Measurements from ENCODE around the gene SAMM50. TPM values are rescaled to one million over a fixed set of nuclear protein-coding genes. Genes with fewer than 3 reads are reported as not detected.

Gene SAMM50
- total RNA-seq, 1 experiment from 2014 or later = 55.3 TPM

DNA sequence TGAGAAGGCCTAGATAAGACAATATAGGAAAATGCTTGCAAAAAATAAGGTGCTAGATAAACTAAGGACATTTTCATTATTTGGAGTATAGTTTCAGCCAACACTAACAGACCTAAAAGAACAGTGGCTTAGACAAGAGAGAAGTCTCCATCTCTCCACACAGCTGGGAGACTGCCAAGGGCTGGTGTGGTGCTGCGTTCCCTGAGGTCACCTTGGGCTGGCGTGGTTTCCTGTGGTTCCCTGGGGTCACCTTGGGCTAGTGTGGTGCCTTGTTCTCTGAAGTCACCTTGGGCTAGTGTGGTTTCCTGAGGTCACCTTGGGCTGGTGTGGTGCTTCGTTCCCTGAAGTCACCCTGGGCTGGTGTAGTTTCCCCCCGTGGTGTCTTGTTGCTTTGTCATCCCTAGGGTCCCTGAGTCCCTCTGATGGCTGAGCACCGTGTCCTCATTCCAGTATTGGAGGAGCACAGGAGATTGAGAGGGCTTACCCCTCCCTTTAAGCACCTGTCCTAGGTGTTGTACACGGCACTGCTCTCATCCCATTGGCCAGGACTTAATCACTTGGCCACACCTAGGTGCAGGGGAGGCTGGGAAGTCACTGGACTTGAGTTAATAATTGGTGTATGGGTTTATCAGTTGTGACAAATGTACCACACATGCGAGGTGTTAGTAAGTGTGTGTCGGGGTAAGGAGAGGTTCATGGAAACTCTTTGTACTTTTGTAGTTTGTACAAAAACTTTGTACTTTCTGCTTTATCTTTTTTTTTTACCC is 14.9 kb downstream of the SAMM50 start:
- DNase-seq = no peak
- CTCF ChIA-PET = no interaction called here
- H3K36me3 Mint-ChIP-seq (ENCODE audit: insufficient read depth, unreplicated experiment) = peaks cover 19% of the 10 kb centered on the region
- no peak overlapping the region for H3K4me3 Mint-ChIP-seq (ENCODE audit: low read depth, unreplicated experiment)
- H3K27me3 Mint-ChIP-seq (ENCODE audit: unreplicated experiment) = no peaks in the 10 kb centered on the region
- TF ChIP-seq, protein P1, sequence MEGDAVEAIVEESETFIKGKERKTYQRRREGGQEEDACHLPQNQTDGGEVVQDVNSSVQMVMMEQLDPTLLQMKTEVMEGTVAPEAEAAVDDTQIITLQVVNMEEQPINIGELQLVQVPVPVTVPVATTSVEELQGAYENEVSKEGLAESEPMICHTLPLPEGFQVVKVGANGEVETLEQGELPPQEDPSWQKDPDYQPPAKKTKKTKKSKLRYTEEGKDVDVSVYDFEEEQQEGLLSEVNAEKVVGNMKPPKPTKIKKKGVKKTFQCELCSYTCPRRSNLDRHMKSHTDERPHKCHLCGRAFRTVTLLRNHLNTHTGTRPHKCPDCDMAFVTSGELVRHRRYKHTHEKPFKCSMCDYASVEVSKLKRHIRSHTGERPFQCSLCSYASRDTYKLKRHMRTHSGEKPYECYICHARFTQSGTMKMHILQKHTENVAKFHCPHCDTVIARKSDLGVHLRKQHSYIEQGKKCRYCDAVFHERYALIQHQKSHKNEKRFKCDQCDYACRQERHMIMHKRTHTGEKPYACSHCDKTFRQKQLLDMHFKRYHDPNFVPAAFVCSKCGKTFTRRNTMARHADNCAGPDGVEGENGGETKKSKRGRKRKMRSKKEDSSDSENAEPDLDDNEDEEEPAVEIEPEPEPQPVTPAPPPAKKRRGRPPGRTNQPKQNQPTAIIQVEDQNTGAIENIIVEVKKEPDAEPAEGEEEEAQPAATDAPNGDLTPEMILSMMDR (IDR thresholded peaks at IDR 0.05; ENCODE audit: unreplicated experiment) = no peak
- intact Hi-C loops (cut with micrococcal nuclease; ENCODE audit: unreplicated experiment) = no loop called here
- H3K9me3 Mint-ChIP-seq (ENCODE audit: low read depth, unreplicated experiment) = no peaks in the 10 kb centered on the region
- no peak overlapping the region for H3K27ac Mint-ChIP-seq (ENCODE audit: unreplicated experiment)
- BruUV-seq (replicated peaks) = no TSS peak
- no peaks in the 10 kb centered on the region for H3K4me1 Mint-ChIP-seq (ENCODE audit: low read depth, unreplicated experiment)

DNA sequence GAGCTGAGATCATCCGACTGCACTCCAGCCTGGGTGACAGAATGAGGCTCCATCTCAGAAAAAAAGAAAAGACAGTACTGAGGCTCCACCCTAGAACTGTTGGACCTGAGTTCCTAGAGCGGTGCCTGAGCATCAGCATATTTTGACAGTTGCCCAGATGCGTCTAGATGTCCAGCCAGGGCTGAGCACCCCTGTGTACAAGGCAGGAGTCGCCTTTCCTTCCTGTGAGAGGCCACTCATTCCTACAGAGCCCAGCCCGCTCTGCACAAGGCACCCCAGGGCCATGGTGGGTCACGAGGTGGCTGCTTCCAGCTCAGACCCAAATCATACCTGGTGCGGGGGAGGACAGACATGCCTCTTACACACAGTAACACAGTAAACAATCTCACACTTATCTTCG is 15.9 kb downstream of the SAMM50 start:
- Mint-ChIP-seq H3K4me1 (ENCODE audit: low read depth, unreplicated experiment) (no peaks in the 10 kb centered on the region), H3K9me3 (ENCODE audit: low read depth, unreplicated experiment) (no peaks in the 10 kb centered on the region), H3K27ac (ENCODE audit: unreplicated experiment) (no peak overlapping the region), H3K36me3 (ENCODE audit: insufficient read depth, unreplicated experiment) (peaks cover 19% of the 10 kb centered on the region), H3K27me3 (ENCODE audit: unreplicated experiment) (no peaks in the 10 kb centered on the region), H3K4me3 (ENCODE audit: low read depth, unreplicated experiment) (no peak overlapping the region)
- CTCF ChIA-PET = no interaction called here
- intact Hi-C loops (cut with micrococcal nuclease; ENCODE audit: unreplicated experiment) = no loop called here
- DNase-seq = no peak
- no TSS peak for BruUV-seq (replicated peaks)
- TF ChIP-seq, protein P1 (IDR thresholded peaks at IDR 0.05; ENCODE audit: unreplicated experiment) = no peak

DNA sequence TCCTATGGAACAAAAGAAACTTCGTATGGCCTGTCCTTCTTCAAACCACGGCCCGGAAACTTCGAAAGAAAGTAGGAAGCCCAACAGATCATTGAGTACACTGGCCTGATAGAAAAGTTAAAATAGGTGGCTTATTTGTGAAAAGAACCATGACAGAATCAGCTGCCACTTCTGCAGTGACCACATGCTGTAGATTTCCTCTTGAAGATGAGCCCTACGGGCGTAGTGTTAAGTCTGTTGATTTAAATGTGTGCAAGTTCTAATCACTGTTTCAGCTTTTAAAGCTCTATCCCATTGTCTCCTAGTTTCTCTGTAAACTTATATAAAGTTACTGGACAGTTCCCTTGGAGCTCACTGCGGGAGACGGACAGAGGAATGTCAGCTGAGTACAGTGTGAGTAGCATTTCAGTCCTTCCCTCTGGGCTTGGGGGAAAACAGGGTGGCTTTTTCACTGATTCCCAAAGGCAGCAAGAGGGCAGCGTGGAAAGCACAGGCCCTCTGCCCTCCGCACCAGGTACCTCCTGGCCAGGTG is 17.8 kb downstream of the SAMM50 start:
- no peak overlapping the region for H3K27ac Mint-ChIP-seq (ENCODE audit: unreplicated experiment)
- H3K36me3 Mint-ChIP-seq (ENCODE audit: insufficient read depth, unreplicated experiment) = peaks cover 17% of the 10 kb centered on the region
- CTCF ChIA-PET = no interaction called here
- no TSS peak for BruUV-seq (replicated peaks)
- H3K27me3 Mint-ChIP-seq (ENCODE audit: unreplicated experiment) = no peaks in the 10 kb centered on the region
- DNase-seq = no peak
- no peaks in the 10 kb centered on the region for H3K4me1 Mint-ChIP-seq (ENCODE audit: low read depth, unreplicated experiment)
- TF ChIP-seq, protein P1 (IDR thresholded peaks at IDR 0.05; ENCODE audit: unreplicated experiment) = no peak
- intact Hi-C loops (cut with micrococcal nuclease; ENCODE audit: unreplicated experiment) = no loop called here
- no peaks in the 10 kb centered on the region for H3K9me3 Mint-ChIP-seq (ENCODE audit: low read depth, unreplicated experiment)
- no peak overlapping the region for H3K4me3 Mint-ChIP-seq (ENCODE audit: low read depth, unreplicated experiment)

DNA sequence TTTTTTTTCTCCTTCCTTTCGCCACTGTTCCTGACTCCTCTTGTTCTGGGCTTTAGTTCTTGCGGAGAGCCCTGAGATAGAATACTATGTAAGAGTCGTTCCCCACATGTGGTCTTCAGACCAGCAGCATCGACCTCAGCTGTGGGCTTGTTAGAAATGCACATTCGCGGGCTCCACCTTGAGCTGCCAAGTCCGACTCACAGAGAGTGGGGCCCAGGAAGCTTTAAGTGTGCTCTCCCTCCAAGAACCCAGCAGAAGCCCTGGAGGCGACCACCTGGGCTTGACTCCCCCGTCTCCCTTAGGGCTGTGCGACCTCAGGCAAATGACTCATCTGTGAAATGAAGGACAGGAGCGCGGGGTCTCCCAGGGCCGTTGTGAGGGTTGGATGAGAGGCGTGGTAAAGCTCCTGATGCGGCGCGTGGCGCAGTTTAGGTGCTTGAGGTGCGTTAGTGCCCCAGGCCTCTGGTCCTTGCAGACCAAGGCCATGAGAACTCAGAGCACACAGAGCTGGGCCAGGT is 18.8 kb downstream of the SAMM50 start:
- no peak for DNase-seq
- Mint-ChIP-seq H3K27me3 (ENCODE audit: unreplicated experiment) (no peaks in the 10 kb centered on the region), H3K9me3 (ENCODE audit: low read depth, unreplicated experiment) (no peaks in the 10 kb centered on the region), H3K36me3 (ENCODE audit: insufficient read depth, unreplicated experiment) (peaks cover 16% of the 10 kb centered on the region), H3K4me1 (ENCODE audit: low read depth, unreplicated experiment) (no peaks in the 10 kb centered on the region), H3K27ac (ENCODE audit: unreplicated experiment) (no peak overlapping the region), H3K4me3 (ENCODE audit: low read depth, unreplicated experiment) (no peak overlapping the region)
- CTCF ChIA-PET = no interaction called here
- intact Hi-C loops (cut with micrococcal nuclease; ENCODE audit: unreplicated experiment) = no loop called here
- TF ChIP-seq, protein P1 (IDR thresholded peaks at IDR 0.05; ENCODE audit: unreplicated experiment) = no peak
- BruUV-seq (replicated peaks) = no TSS peak
